Osteoblast (primary cell): ENCODE results near the gene CLEC16A. TPM values are rescaled to one million over a fixed set of nuclear protein-coding genes. Genes with fewer than 3 reads are reported as not detected.

Experiments used
- DNase-seq: peaks from one replicate; pipeline ENCODE4 v3.0.0; 2011; ENCODE audit warnings: low spot score, mixed read lengths; ENCODE audit not compliant: insufficient read length; ENCODE audit errors: missing footprints
- H2AFZ ChIP-seq: 2 replicates; pipeline ENCODE4 v1.6.0; 2011; ENCODE audit warnings: mild to moderate bottlenecking, low read length
- H3K27ac ChIP-seq: 2 replicates; pipeline ENCODE4 v1.5.1; 2011; ENCODE audit warnings: mild to moderate bottlenecking, low read depth, low read length, moderate library complexity
- H3K27me3 ChIP-seq: 2 replicates; pipeline ENCODE4 v1.6.0; 2012; ENCODE audit warnings: mild to moderate bottlenecking, control low read depth, inconsistent platforms, low read length, moderate library complexity; ENCODE audit not compliant: insufficient read depth
- H3K36me3 ChIP-seq: 2 replicates; pipeline ENCODE4 v1.5.1; 2011; ENCODE audit warnings: mild to moderate bottlenecking, low read length, control low read depth, moderate library complexity; ENCODE audit not compliant: insufficient read depth
- H3K4me1 ChIP-seq: 2 replicates; pipeline ENCODE4 v1.5.1; 2011; ENCODE audit warnings: mild to moderate bottlenecking, low read length, control low read depth, moderate library complexity; ENCODE audit not compliant: insufficient read depth
- H3K4me2 ChIP-seq: 2 replicates; pipeline ENCODE4 v1.6.0; 2011; ENCODE audit warnings: mild to moderate bottlenecking, low read length; ENCODE audit not compliant: insufficient read depth
- H3K4me3 ChIP-seq: fragments of 200-600 bp; sonication (generic); 3 replicates; pipeline ENCODE4 v1.5.1; 2012; ENCODE audit warnings: mild to moderate bottlenecking, low read length, inconsistent platforms; ENCODE audit not compliant: insufficient read depth
- H3K79me2 ChIP-seq: 2 replicates; pipeline ENCODE4 v1.6.0; 2012; ENCODE audit warnings: mild to moderate bottlenecking, low read length, control low read depth, inconsistent platforms; ENCODE audit not compliant: insufficient read depth
- H3K9me3 ChIP-seq: 2 replicates; pipeline ENCODE4 v1.5.1; 2011; ENCODE audit warnings: low read depth, low read length, control low read depth
- H4K20me1 ChIP-seq: 2 replicates; pipeline ENCODE4 v1.6.0; 2012; ENCODE audit warnings: mild to moderate bottlenecking, low read length, control low read depth; ENCODE audit not compliant: insufficient read depth
- total RNA-seq: library from RNA; depleted of rRNA; stranded (reverse); fragments of >200 nt; gene quantifications from 2 replicates; pipeline ENCODE4 v1.2.3, GENCODE V29; 2012
- TF ChIP-seq, protein P1 (sequence below): IDR thresholded peaks from 2 replicates; pipeline ENCODE4 v1.5.1; 2011; ENCODE audit warnings: mild to moderate bottlenecking, low read depth, low read length, moderate library complexity; ENCODE audit errors: extremely low read depth

Gene CLEC16A
- total RNA-seq, 1 donor: 25.7 TPM

DNA sequence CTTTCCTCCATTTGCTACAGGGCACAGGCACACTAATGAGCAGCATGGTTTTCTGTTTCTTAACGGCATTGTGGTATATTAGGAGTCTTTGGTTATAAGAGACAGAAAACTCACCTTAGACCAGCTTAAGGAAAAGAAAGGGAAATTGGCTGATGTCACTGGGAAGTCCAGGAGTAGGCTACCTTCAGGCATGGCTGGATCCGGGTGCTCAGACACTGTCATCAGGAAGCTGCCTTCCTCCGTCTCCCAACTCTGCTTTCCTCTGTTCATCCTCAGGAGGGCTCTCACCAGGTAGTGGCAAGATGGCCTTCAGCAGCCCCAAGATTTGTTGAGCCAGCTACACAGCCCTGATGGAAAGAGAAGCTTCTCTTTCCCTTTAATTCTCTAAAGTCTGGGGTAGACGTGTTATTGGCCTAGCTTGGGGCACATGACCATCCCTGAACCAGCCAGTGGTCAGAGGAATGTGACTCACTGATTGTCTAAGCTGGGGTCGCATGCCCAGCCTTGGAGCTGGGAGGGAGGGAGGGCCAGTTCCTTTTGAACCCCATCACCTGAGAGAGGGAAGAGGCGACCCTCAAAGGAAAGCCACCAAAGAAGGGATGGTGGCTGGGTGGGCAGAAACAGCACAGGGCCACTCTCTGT, 117.4 kb downstream of the CLEC16A start:
- Histone ChIP-seq H3K27me3 (no peaks in the 10 kb centered on the region), H3K4me3 (no peak overlapping the region), H4K20me1 (no peaks in the 10 kb centered on the region), H3K36me3 (peaks cover 21% of the 10 kb centered on the region), H3K79me2 (no peaks in the 10 kb centered on the region), H3K4me1 (peaks cover 19% of the 10 kb centered on the region), H2AFZ (no peak overlapping the region), H3K4me2 (no peak overlapping the region), H3K9me3 (no peaks in the 10 kb centered on the region), H3K27ac (no peak overlapping the region)
- DNase-seq: no peak
- TF ChIP-seq, protein P1, sequence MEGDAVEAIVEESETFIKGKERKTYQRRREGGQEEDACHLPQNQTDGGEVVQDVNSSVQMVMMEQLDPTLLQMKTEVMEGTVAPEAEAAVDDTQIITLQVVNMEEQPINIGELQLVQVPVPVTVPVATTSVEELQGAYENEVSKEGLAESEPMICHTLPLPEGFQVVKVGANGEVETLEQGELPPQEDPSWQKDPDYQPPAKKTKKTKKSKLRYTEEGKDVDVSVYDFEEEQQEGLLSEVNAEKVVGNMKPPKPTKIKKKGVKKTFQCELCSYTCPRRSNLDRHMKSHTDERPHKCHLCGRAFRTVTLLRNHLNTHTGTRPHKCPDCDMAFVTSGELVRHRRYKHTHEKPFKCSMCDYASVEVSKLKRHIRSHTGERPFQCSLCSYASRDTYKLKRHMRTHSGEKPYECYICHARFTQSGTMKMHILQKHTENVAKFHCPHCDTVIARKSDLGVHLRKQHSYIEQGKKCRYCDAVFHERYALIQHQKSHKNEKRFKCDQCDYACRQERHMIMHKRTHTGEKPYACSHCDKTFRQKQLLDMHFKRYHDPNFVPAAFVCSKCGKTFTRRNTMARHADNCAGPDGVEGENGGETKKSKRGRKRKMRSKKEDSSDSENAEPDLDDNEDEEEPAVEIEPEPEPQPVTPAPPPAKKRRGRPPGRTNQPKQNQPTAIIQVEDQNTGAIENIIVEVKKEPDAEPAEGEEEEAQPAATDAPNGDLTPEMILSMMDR: no peak

DNA sequence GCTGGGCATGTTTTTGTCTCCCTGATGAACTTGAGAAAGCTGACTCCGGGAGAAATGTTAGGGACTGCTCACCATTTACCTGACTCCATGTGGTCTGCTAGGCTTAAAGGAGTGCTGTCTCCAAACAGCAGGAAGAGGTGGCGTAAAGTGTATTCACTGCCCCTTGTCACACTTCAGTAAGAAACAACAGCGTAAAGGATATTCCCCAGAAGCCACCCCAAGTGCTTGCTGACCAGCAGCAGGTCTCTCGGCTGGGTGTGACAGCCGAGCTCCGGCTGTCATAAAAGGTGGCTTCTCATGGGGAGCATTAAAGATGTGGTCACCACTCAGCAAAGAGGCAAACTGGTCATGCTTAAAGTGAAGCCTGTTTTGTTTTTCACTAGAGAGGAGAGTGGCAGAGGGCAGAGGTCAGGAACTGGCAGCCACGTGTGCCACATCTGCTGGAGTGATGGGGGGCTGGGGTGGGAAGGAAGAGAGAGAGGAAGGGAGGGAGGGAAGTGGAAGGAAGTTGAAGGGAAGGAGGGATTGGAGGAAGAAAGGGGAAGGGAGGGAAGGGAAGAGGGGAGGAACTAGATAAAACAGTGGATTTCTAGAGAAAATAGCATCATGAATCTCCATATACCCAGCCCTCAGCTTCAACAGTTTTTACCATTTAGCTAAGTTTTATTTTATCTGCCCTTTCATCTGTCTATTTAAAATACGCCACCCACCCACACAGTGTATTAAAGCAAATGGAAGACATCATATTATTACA, 119.3 kb downstream of the CLEC16A start:
- Histone ChIP-seq H3K36me3 (peaks cover 21% of the 10 kb centered on the region), H3K4me2 (no peak overlapping the region), H3K9me3 (no peaks in the 10 kb centered on the region), H3K4me1 (peaks cover 4% of the 10 kb centered on the region), H4K20me1 (no peaks in the 10 kb centered on the region), H2AFZ (no peak overlapping the region), H3K4me3 (no peak overlapping the region), H3K27me3 (no peaks in the 10 kb centered on the region), H3K27ac (no peak overlapping the region), H3K79me2 (no peaks in the 10 kb centered on the region)
- no peak for DNase-seq
- TF ChIP-seq, protein P1: no peak

GRCh38 chr16:11064202-11064540, 119.8 kb downstream of the CLEC16A start:
- Histone ChIP-seq H3K36me3 (peaks cover 21% of the 10 kb centered on the region), H3K79me2 (no peaks in the 10 kb centered on the region), H3K4me3 (no peak overlapping the region), H2AFZ (no peak overlapping the region), H4K20me1 (no peaks in the 10 kb centered on the region), H3K27ac (no peak overlapping the region), H3K4me1 (peaks cover 8% of the 10 kb centered on the region), H3K9me3 (no peaks in the 10 kb centered on the region), H3K27me3 (no peaks in the 10 kb centered on the region), H3K4me2 (no peak overlapping the region)
- no peak for DNase-seq
- TF ChIP-seq, protein P1: no peak

- H3K9me3 ChIP-seq: no peaks in the 10 kb centered on the region
- peaks cover 21% of the 10 kb centered on the region for H3K36me3 ChIP-seq
- TF ChIP-seq, protein P1: no peak
- no peaks in the 10 kb centered on the region for H4K20me1 ChIP-seq
- H3K27me3 ChIP-seq: no peaks in the 10 kb centered on the region
- no peak overlapping the region for H3K4me2 ChIP-seq
- DNase-seq: no peak
- no peak overlapping the region for H2AFZ ChIP-seq
- no peak overlapping the region for H3K4me3 ChIP-seq
- peaks cover 12% of the 10 kb centered on the region for H3K4me1 ChIP-seq
- no peak overlapping the region for H3K27ac ChIP-seq
- no peaks in the 10 kb centered on the region for H3K79me2 ChIP-seq
Measured at GRCh38 chr16:11064851-11065250, 120.5 kb downstream of the CLEC16A start.
